Right hindlimb (tissue), 1 donor: ENCODE measurements around the gene ALK.

ENCODE experiments used
- DNase-seq: peaks from one replicate; pipeline ENCODE4 v3.0.0-alpha.2; 2018

The ALK gene

DNA sequence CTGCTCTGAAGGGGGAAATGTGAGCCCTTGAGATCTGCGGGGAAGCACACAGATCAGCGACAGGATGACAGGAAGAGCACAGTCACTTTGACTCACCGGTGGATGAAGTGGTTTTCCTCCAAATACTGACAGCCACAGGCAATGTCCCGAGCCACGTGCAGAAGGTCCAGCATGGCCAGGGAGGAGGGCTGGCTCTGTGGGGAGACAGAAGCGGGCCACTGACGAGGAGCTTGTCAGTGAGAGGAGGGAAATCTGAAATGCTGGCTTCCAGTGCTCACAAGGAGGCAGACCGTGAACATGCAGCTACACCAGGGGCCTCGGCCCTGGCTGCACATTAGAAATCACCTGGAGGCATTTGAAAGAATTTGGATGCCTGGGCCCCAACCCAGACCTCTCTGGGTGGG is 707.5 kb downstream of the ALK start:
- DNase-seq, result no peak

DNA sequence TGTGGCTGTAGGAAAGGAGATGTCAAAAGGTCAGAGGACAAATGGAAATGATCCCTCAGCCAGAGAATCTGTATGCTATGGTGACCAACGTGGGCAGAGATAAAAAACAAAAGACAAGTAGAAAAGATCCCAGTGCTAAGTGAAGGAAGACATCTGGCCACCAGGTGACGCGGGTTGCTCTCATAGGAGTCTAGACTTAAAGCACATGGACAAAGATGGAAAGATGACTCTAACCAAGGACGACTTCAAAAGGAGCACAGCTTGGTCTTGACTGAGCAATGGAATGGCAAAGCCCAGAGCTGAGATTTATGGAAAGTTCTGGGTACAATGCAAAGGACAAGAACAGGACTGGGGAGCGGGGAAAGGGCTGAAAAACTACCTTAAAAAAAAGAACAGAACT is 709.4 kb downstream of the ALK start:
- DNase-seq, result no peak

DNA sequence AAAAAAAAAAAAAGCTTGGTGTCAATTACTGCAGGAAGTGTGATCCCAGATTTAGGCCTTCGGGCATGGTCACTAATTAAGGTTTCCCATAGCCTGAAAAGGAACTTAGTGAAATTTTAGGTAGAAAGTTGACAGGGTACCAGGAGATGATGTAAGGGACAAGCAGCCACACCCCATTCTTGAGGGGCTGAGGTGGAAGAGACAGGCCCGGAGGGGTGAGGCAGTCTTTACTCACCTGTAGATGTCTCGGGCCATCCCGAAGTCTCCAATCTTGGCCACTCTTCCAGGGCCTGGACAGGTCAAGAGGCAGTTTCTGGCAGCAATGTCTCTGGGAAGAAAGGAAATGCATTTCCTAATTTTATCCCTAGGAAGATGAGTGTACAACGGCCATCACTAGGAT is 711.8 kb downstream of the ALK start:
- no peak for DNase-seq

DNA sequence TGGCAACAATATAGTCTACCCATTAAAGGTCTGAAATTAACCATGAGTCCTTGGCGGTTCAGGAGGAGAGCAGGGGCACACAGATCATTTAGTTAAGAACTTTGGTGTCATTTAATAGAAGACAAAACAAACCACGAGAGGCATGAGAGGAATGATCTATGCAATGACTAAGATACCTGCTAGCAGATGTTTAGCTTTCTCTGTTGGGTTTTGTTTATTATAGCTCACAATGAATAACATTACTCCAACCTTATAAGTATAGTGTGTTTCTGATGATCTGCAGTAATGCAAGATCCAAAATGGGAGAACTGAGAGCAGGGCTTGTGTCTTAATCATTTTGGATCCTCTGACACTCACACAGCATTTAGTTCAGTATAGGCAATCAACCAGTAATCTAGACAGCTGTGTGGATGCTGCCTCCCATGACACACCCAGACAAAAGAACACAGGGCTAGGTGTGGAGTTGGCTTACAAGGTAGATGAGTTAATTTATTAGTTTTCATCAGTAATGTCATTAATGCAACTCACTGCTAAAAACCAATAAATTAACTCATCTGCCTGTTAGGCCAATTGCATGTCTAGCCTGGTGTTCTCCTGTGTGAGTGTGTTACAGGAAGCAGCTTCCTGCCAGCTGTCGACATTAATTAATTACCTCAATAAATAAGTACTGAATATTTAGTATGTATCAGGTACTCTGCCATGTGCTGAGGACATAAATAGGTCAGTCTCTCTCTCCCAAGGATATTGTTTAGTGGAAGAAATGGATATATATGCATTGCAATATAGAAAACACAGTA is 713.8 kb downstream of the ALK start:
- DNase-seq, result no peak

DNA sequence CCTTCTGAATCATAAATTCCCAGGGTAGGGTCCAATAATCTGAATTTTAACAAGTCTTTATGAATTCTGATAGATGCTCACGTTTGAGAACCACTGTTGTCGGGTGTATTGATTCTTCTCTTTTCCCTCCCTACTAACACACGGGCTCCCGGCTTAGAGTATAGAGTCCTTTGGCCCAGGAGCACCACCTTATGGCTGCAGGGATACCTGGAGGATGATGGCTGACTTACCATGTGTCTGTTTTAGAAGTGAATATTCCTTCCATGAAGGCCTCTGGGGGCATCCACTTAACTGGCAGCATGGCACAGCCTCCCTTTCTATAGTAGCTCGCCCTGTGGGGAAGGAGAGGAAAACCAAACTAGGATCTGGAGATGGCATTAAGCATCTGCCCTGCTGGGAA is 714.4 kb downstream of the ALK start:
- no peak for DNase-seq

DNA sequence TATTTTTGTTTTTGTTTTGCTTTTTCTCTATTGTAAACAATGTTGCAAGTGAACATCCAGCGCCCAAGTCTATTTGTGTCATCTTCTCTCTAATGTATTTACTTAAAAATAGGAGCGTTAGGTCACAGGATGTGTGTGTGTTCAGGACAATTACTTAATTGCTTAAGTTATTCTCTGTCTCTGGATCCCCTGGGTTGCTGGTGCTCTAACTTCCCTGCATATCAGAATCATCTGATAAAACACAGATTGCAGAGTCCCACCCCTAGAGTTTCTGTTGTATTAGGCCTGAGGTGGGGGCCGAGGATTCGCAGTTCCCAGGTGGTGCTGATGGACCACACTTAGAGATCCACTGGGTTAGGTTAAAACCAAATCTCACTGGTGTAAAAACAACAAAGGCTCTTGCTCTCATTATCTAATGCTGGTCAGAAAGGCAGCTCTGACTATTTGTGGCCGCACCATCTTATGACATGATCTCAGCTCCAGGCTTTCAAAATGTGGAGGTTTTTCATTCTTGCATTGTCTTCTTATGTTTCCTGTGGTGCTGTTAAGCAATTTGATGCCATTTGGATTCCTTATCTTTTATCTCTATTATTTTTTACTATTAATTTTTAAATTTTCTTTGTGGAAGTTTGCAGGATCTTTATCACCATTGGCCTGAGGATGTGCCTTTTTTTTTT is 718.4 kb downstream of the ALK start:
- DNase-seq, result no peak

DNA sequence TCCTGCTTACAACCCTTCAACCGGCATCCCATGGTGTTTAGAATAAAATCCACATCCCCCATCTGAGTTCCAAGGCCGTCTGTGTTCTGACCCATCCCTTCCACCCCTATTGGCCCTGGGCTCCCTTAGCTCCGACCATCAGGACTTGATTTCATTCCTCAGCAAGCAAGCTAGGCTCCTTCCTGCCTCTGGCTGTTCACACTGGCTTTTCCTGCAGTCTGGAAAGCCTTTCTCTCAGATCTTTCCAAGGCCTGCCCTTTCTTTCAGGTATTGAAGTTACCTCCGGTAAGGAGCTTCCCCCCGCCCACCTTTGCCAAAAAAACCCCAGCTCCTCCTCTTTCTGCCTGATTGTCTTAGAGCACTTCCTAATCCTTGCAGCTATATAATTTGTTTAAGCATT is 719.4 kb downstream of the ALK start:
- DNase-seq, result no peak

DNA sequence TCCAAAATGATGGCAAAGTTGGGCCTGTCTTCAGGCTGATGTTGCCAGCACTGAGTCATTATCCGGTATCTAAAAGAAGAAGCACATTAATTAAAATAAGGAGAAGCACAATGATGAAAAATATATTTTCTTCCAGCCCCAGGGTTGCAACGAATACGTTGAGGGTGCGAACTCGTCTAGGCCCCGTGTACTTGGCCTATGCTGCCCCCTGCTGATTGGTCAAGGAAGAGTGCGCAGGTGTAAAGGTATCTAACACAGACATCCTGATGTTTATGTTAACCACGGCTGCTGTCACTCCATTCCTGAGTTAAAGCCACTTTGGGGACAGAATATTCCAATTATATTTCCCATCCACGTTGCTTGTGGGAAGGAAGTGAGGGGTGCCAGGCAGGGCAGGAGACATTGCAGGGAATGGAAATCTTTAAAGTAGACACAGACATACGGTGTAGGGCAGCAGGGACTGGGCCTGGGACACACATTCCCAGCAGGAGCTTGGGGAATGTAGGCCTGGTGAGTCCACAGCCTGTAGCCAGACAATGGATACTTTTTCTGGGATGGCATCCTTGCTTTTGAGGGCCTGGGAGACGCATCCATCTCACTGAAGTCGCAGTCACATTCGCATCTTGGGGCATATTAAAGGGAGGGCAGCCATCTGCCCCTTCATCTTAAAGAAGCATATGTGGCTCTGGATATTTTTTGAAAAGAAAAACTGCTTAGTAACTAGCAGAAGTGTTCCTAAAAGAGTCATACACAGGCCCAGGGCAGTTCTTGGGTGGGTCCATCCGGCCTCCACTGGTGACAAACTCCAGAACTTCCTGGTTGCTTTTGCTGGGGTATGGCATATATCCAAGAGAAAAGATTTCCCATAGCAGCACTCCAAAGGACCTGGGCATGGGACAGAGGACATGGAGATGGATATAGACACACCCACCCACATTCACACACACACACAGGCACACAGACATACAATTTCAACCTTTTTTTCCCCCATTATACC is 724.3 kb downstream of the ALK start:
- peak; percentile 62 for DNase-seq

DNA sequence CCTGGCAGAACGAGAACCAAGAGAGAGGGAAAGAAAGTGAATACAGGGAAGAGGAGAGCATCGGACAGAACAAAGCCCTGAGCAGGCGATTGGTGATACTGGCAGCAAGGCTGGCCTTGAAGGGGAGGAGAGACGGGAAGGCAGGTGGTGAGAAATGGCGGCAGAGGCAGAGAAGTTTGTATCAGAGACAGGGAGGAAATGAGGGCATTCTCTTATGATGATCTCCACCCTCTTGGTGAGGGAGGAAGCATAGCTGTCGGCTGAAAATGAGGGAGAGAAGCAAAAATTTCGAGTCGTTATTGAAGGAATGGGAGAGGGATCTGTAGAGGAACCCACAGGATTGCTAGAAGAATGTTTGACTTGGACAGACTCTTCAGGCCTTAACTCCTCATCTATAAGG is 725.6 kb downstream of the ALK start:
- DNase-seq, result no peak

DNA sequence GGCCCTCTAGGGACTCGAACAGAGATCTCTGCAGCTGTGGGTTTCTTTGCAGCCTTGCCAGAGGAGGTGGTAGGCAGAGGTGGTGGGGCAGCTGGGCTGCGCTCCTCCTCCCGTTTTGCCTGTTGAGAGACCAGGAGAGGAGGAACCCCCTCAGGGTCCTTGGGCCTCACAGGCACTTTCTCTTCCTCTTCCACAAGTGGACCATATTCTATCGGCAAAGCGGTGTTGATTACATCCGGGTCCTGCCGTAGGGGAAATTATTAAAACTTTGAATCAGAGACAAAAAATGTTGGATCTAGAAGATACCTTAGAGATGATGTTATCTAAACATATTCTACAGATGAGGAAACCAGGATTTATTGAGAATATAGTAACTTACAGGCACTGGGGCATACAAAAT is 727.7 kb downstream of the ALK start:
- DNase-seq, result no peak

DNA sequence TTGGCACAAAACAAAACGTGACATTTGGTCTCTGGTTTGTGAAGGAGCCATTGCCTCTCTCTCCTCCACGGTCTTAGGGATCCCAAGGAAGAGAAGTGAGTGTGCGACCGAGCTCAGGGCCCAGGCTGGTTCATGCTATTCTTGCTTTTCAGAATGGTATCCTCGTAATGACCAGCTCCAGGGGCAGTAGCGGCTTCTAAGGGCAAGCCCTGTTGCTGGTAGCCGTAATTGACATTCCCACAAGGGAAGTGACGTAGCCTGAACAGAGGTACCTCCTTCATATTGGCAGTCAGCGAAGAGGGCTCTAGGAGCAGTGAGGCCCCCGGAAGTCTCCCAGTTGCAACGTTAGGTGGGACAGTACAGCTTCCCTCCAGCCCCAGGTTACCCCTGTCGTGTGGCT is 728.3 kb downstream of the ALK start:
- no peak for DNase-seq

DNA sequence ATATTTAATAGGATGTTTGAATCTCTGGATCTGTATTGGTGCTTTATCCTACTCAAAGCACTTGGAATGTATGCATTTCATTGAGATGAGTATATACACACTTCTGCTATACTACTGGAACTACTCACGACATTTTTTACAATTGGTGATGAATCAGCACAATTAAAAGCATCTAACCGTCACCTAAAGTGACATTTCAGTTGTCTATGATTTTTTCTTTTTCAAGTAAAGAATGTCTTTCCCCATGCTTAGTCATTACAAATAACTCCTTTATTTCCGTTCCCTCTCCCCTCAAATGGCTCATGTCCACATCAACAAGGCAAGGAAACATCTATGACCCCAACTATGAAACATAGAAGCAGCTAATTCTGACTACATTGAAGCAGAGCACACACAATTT is 728.9 kb downstream of the ALK start:
- no peak for DNase-seq

DNA sequence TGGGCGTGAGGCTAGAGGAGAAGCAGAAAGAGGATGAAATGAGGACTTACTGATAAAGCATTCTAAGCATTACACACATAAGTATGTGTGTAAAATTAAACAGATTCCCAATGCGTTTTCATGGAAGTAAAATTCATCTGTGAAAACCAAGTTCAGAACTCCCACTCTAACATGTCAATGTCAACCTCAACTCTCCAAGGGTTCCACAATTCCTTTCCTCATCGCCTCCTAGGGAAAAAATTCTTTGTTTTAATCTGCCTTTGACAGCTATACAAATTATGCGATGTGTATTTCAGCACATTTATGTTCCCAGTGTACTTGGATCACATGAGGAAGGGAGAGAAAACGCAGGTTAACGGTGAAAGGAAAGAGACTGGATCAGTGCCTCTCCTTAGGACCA is 729.6 kb downstream of the ALK start:
- no peak for DNase-seq

DNA sequence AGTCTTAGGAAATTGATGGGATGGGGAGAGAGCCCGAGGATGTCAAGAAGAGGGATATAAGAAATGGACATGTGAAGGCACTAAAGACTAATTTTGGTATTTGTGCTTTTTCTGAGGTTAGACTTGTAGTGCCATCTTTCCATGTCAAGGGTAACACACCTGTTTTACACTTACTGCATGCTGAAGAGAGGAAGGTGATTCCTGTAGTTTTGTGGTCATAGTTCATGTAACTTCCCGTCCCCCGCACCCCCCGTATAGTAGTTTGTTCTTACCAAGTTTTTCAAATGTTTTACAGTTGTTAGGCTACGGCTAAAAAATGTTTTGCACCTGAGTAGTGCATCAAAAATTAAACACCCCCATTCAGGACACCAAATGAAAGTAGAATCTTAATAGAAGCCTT is 732.3 kb downstream of the ALK start:
- no peak for DNase-seq

DNA sequence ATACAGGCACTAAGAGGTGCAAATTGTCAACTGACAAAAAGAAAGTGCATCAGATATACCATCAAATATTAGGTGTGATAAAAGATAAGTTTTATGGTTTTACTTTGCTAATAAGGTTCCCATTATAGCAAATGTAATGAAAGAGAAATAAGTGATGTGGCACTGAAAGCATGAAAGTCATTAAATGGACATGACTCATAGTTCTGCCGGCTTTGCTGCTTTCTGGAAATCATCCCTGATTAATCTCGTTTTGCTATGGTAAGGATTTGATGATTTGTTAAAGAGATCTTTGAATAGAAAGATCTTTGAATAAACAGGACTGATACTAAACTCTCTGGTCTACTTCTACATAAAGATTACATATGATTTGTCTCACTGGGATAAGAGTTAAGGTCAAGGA is 733.5 kb downstream of the ALK start:
- no peak for DNase-seq

DNA sequence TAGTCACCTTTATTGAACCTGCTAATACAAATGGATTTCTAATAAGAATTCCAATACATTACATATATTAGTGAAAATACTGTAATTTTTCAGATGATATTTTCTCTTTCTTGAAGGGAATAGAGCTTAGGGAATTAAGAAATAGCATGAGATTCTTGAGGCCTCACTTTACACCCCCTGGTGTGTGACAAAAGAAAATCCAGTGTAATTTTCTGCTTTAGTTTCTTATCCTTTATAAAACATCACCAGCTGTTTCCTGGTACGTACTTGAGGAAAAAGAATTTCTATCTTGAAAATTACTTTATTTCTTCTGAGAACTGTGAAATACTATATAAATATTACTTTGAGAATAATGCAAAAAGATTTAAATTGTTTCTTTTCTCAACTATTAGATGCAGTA is 734.6 kb downstream of the ALK start:
- DNase-seq, result no peak

DNA sequence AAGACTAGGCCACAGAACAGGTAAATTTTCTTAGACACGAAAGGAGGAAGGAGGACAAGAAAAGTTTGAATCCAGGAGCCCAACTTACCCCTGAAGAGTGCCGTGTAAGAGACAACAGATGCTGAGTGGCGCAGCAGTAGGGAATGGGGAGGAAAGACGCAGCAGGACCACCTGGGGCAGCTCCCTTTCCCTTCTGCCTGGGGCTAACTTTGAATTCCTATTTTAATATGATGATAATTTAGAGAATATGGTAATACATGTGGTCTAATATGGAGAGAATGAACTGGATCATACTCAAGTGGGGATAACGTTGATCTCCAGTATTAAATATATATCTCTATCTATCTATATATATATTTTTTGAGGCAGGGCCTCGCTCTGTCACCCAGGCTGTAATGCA is 736.9 kb downstream of the ALK start:
- DNase-seq, result no peak

DNA sequence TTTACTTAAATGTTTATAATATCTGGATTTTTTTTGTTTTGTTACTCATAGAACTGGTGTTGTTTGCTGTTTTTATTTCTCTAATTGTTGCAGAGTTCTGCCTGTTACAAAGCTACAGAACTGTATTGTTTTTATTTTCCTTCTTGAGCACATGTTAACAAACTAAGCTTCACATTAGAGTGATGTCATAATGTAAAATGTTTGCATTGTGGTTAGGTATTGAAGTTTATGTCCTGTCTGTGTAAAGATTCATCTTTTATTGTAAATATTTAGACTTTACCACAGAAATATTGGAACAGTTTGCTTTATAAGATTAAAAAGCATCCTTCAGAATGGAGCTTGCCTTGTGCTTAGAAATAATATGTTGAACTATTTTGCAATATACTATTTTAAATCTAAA is 738.5 kb downstream of the ALK start:
- DNase-seq, result no peak

DNA sequence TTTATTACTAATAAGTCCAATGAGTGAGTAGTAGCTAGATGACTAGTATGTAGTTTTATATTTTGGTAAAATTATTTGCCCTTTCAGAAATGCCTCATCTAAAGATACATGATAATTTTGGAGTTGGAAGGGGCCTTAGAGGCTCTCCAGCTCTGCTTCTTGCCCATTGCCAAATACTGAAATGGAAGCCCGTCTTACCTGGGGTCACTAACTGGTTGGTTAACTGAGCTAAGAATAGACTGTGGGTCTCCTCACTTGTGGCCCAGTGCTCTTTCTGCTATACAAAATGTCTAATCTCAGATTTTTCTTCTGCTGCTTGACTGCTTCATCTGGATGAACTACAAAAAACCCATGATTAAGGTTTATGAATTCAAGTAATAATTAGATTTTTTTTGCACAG is 739.1 kb downstream of the ALK start:
- DNase-seq, result no peak

DNA sequence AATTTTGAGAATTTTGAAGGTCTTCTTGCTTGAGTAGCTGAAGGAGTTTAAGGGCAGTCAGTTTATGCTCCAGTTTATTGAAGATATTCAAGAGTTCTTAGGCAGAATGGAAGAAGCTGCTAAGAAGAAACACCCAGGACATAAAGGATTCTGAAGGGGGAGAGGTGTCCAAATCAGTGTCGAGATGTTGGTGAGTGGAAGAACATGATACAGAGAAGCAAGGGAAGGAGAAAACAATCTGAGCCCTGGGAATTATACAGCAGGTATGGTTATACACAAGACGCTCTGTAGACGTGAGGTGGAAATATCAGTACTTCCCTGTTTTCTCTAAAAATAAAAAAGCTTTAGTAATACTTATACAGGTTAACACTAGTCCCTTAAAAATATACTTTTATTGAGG is 746.0 kb downstream of the ALK start:
- DNase-seq, result no peak

DNA sequence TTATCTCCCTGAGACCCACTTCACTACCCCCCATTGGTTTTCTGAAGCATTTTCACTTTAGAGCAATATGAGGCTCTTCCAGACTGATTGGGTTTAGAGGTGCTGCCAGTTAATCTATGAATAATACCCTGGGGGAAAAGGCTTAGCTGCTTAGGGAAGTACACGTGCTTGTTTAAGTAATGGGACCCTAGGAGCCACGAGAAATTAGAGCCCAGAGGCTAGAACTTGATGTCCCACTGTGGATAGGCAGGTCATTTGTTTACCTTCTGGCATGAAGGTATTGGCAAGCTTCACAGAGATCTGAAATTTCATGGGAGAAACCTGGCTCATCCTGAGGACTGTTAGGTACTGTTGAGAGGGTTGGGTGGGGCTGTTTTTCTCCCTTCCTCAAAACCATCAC is 746.4 kb downstream of the ALK start:
- no peak for DNase-seq

DNA sequence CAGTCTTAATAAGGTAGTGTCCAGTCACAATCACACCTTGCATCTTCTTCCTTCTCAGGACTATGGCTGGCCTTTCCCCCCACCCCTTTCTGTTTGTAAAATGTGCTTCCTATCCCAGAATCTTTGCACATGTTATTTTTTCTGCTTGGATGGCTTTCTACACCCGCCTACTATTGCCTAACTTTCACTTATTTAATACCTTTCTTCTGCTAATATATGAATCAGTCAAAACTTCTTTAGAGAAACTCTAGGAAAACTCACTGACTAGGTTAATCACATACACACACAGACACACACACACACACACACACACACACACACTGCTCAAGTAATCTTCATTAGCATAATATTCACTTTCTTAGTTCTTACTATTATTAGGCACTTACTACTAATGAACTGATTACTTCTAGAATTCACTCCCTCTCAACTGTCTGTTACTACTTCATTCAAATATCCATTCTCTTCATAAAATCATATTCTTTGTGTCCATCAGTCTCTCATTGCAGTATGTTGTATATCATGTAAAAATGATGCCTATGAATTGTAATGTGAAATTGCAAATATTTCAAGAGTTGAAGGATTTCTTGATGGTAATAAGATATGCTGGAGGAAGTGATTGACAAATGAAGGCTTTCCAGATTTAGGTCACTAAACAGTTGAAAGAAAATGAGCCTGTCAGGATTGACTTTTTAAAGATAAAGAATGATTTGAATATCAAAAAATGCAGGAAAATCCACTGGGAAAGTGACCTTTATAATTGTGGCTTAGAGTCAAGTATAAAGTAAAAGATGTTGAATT is 754.9 kb downstream of the ALK start:
- DNase-seq, result no peak
